Activated CD4-positive, CD25-positive, alpha-beta regulatory T cell treated with anti-CD3 and anti-CD28 coated beads, Interleukin-2, amount 50 U/mL, for 72 hours (primary cell): ENCODE data around the gene SNRNP200.

Experiments used
- DNase-seq: peaks from one replicate; pipeline ENCODE4 v3.0.0; 2021

SNRNP200 gene

GRCh38 chr2:96248624-96249023 is 56.7 kb downstream of the SNRNP200 start:
- no peak for DNase-seq

DNA sequence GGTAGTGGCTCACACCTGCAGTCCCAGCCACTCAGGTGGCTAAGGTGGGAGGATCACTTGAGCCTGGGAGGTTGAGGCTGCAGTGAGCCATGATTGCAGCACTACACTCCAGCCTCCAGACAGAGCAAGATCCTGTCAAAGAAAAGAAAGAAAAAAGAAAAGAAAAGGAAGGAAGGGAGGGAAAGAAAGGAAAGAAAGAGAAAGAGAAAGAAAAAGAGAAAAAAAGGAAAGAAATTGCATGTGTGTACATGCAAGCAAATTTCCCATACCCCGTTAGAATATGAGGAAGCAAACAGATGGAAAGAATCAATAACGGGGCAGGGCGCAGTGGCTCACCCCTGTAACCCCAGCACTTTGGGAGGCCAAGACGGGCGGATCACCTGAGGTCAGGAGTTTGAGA is 57.5 kb downstream of the SNRNP200 start:
- DNase-seq = no peak

DNA sequence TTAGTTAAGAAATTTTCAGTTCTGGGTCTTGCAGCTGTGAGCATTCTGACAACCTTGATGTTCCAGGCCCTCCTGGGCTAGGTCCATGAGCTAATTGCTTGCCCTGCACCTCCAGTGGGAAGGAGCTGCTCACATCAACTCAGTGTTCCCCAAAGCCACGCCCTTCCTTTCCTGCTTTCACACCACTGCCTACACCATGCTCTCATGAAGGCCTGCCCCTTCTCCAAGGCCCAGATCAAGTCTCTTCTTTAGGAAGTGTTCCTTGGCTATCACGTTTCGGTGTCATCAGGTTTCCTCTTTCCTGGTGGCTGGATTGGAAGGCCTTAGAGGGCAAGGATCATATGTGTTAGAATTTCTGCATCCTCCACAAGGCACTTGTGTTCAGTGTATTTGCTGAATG is 58.3 kb downstream of the SNRNP200 start:
- DNase-seq = no peak

- DNase-seq = no peak
Measured at GRCh38 chr2:96245609-96246390, 59.5 kb downstream of the SNRNP200 start.

- no peak for DNase-seq
Measured at GRCh38 chr2:96243843-96244242, 61.5 kb downstream of the SNRNP200 start.

- peak; percentile 50 for DNase-seq
Measured at GRCh38 chr2:96241900-96242611, 63.3 kb downstream of the SNRNP200 start.

- DNase-seq = no peak
Measured at GRCh38 chr2:96241227-96241626, 64.1 kb downstream of the SNRNP200 start.

- DNase-seq = no peak
Measured at GRCh38 chr2:96240341-96241038, 64.9 kb downstream of the SNRNP200 start.

GRCh38 chr2:96239745-96240264 is 65.5 kb downstream of the SNRNP200 start:
- no peak for DNase-seq

DNA sequence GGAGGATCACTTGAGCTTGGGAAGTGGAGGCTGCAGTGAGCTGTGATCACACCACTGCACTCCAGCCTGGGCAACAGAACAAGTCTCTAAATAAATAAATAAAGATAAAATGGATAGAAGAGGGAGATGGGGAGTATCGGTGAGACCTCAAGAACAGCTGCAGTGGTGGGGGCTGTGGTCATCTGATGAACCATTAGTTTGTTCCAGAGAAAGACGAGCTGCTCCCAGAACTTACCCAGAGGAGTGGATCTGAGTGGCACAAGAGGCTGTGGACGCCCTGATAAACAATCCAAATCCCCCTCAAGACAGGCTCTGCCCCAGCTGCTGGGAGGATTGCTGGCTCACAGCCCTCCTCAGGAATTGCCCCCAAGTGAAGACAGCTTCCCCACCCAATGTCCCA is 66.3 kb downstream of the SNRNP200 start:
- DNase-seq = no peak

GRCh38 chr2:96238266-96238665 is 67.1 kb downstream of the SNRNP200 start:
- no peak for DNase-seq

DNA sequence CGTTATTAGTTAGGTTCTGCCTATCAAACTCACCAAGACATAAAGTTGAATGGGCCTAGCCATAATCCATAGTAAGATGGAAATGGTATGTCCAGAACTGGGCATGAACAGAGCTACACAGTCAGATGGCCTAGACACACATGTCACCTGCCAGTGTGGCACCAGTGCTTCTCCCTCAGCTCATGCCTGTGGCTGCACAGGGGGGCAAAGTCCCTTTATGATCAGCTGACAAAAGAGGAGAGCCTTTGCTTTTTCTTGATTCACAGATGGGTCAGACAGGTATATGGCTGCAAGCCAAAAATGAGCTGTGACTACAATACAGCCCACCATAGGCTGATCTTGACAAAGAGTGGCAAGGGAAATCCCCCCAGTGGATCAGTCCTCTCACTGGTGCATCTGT is 68.5 kb downstream of the SNRNP200 start:
- no peak for DNase-seq

DNA sequence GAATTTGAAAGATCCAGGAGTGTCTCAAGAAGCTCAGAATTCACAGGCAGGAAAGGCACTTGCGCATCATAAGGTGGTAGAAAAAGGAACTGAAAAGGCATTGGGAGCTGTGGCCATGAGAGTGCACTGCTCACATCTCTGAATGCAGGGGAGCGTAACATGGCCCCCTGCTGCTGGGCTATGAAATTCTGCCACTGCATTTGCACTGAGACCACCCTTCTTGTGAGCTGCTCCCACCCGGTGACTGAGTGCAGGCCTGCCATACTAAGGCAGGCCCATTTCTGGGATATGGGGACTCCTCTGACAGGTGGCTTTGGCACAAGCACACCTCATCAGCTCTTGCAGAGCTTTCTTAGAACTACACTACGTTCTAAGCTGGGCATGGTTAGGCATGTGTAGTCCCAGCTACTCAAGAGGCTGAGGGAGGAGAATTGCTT is 71.4 kb downstream of the SNRNP200 start:
- DNase-seq = no peak

GRCh38 chr2:96233436-96233835 is 71.9 kb downstream of the SNRNP200 start:
- no peak for DNase-seq

GRCh38 chr2:96231316-96231715 is 74.0 kb downstream of the SNRNP200 start:
- DNase-seq = no peak

GRCh38 chr2:96225016-96225533 is 80.3 kb downstream of the SNRNP200 start:
- DNase-seq = no peak
